Smooth muscle cell (in vitro differentiated cells): ENCODE results near the gene AADACL2. TPM values are rescaled to one million over a fixed set of nuclear protein-coding genes. Genes with fewer than 3 reads are reported as not detected.
"Not testable (repeated sequence)": the region's sequence is repeated elsewhere in the genome, so short reads cannot be mapped to it uniquely, and the experiment has no call there.

Experiments
- DNase-seq: peaks from one replicate; lab custom pipeline; 2025; ENCODE audit not compliant: unreplicated experiment; lab: John Stamatoyannopoulos, UW
- H2AFZ ChIP-seq: fragments of 200-600 bp; sonication (generic); 2 replicates; pipeline ENCODE4 v1.6.0; 2016; ENCODE audit warnings: antibody characterized with exemption, low read depth, mild to moderate bottlenecking
- H3F3A ChIP-seq: fragments of 200-600 bp; sonication (generic); 2 replicates; pipeline ENCODE4 v1.6.0; 2017; ENCODE audit warnings: antibody characterized with exemption, low read depth
- H3K27ac ChIP-seq: fragments of 200-600 bp; sonication (generic); 2 replicates; pipeline ENCODE4 v1.5.1; 2016; ENCODE audit warnings: low read depth, mild to moderate bottlenecking
- H3K27me3 ChIP-seq: fragments of 200-600 bp; sonication (generic); 2 replicates; pipeline ENCODE4 v1.6.1; 2016; ENCODE audit warnings: low read depth, mild to moderate bottlenecking
- H3K36me3 ChIP-seq: fragments of 200-600 bp; sonication (generic); 2 replicates; pipeline ENCODE4 v1.5.1; 2016; ENCODE audit warnings: low read depth
- H3K4me1 ChIP-seq: fragments of 200-600 bp; sonication (generic); 2 replicates; pipeline ENCODE4 v1.5.1; 2016; ENCODE audit warnings: low read depth
- H3K4me2 ChIP-seq: fragments of 200-600 bp; sonication (generic); 2 replicates; pipeline ENCODE4 v1.6.0; 2016; ENCODE audit warnings: mild to moderate bottlenecking
- H3K4me3 ChIP-seq: fragments of 200-600 bp; sonication (generic); 2 replicates; pipeline ENCODE4 v1.5.1; 2016; ENCODE audit warnings: mild to moderate bottlenecking
- H3K79me2 ChIP-seq: fragments of 200-600 bp; sonication (generic); 2 replicates; pipeline ENCODE4 v1.6.0; 2016; ENCODE audit warnings: low read depth, mild to moderate bottlenecking
- H3K9ac ChIP-seq: fragments of 200-600 bp; sonication (generic); 2 replicates; pipeline ENCODE4 v1.6.0; 2016; ENCODE audit warnings: low read depth
- H3K9me3 ChIP-seq: fragments of 200-600 bp; sonication (generic); replicated peaks from 2 replicates; pipeline ENCODE4 v1.5.1; 2016; ENCODE audit warnings: low read depth
- H4K20me1 ChIP-seq: fragments of 200-600 bp; sonication (generic); 2 replicates; pipeline ENCODE4 v1.6.0; 2016; ENCODE audit warnings: low read depth
- WGBS: methylation state at CpG from one replicate; pipeline ENCODE4 v1.1.7; 2016; ENCODE audit warnings: low lambda C conversion rate; 5-methylcytosine and 5-hydroxymethylcytosine counted together
- polyA plus RNA-seq: library from polyadenylated mRNA; unstranded; fragments of >200 nt; fragmentation: Nextera tagmentation; extraction: Ambion mirVana; gene quantifications from 2 replicates; pipeline ENCODE4 v1.2.1, GENCODE V29; 2016
- total RNA-seq: library from RNA; depleted of rRNA; stranded (reverse); fragments of >200 nt; gene quantifications from 2 replicates; pipeline ENCODE4 v1.2.3, GENCODE V29; 2014
- TF ChIP-seq, protein P1 (sequence below): fragments of 200-600 bp; sonication (generic); IDR thresholded peaks from 2 replicates; pipeline ENCODE4 v1.5.1; 2017; ENCODE audit warnings: borderline replicate concordance, mild to moderate bottlenecking, antibody characterized with exemption; ENCODE audit not compliant: insufficient read depth, poor library complexity, severe bottlenecking

Gene AADACL2
- total and polyA plus RNA-seq, 2 experiments from 2014 or later = not detected

DNA sequence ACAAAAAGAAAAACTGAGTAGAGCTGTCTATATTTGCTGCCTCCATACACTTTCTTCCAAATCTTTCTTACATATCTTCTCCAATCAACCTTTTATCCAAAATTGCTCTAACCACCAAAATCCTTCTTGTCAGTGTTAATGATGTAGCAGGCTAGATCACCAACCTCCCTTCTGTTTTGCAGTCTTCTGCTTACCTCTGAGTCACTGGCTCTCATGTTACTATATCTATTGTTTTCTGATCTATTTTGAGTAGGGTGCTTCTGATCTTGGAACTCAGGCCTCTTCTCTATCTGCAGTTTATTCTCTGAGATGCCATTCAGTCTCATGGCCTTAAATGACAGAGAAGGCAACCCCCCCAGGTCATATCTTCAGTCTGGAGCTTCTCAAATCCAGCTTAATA is 53.9 kb downstream of the AADACL2 start:
- Histone ChIP-seq H2AFZ (no peak overlapping the region), H3K4me1 (no peaks in the 10 kb centered on the region), H3K4me2 (no peak overlapping the region), H3K27ac (no peak overlapping the region), H3K79me2 (no peaks in the 10 kb centered on the region), H3K36me3 (no peaks in the 10 kb centered on the region), H4K20me1 (no peaks in the 10 kb centered on the region), H3K9me3 (no peaks in the 10 kb centered on the region), H3F3A (no peaks in the 10 kb centered on the region), H3K9ac (no peak overlapping the region), H3K27me3 (no peaks in the 10 kb centered on the region), H3K4me3 (no peak overlapping the region)
- TF ChIP-seq, protein P1, sequence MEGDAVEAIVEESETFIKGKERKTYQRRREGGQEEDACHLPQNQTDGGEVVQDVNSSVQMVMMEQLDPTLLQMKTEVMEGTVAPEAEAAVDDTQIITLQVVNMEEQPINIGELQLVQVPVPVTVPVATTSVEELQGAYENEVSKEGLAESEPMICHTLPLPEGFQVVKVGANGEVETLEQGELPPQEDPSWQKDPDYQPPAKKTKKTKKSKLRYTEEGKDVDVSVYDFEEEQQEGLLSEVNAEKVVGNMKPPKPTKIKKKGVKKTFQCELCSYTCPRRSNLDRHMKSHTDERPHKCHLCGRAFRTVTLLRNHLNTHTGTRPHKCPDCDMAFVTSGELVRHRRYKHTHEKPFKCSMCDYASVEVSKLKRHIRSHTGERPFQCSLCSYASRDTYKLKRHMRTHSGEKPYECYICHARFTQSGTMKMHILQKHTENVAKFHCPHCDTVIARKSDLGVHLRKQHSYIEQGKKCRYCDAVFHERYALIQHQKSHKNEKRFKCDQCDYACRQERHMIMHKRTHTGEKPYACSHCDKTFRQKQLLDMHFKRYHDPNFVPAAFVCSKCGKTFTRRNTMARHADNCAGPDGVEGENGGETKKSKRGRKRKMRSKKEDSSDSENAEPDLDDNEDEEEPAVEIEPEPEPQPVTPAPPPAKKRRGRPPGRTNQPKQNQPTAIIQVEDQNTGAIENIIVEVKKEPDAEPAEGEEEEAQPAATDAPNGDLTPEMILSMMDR = no peak
- no peak for DNase-seq

DNA sequence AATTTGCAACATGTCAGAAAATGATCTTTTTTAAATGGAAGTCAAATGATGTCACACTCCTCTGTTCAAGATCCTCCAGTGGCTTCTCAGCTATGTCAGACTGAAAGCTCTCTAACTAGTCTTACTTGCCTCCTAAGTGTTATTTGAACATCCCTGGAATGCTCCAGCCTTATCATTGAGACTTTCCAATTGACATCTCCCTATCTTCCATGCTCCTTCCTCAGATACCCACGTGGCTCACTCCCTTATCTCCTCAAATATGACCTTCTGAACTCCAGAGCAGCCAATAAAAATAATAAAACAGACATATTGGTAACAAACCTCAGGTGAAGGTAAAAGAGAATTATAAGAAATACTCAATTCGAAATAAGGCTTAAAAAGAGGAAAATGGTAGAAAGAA is 54.7 kb downstream of the AADACL2 start:
- no peaks in the 10 kb centered on the region for H3K9me3 ChIP-seq
- no peaks in the 10 kb centered on the region for H3F3A ChIP-seq
- no peaks in the 10 kb centered on the region for H3K27me3 ChIP-seq
- no peak overlapping the region for H2AFZ ChIP-seq
- H3K36me3 ChIP-seq = no peaks in the 10 kb centered on the region
- TF ChIP-seq, protein P1 = no peak
- 49% methylated on average over 2 of the region's 2 CpGs for WGBS
- no peak for DNase-seq
- H4K20me1 ChIP-seq = no peaks in the 10 kb centered on the region
- no peak overlapping the region for H3K4me2 ChIP-seq
- no peaks in the 10 kb centered on the region for H3K79me2 ChIP-seq
- H3K4me1 ChIP-seq = no peaks in the 10 kb centered on the region
- H3K4me3 ChIP-seq = no peak overlapping the region
- H3K27ac ChIP-seq = no peak overlapping the region
- H3K9ac ChIP-seq = no peak overlapping the region

DNA sequence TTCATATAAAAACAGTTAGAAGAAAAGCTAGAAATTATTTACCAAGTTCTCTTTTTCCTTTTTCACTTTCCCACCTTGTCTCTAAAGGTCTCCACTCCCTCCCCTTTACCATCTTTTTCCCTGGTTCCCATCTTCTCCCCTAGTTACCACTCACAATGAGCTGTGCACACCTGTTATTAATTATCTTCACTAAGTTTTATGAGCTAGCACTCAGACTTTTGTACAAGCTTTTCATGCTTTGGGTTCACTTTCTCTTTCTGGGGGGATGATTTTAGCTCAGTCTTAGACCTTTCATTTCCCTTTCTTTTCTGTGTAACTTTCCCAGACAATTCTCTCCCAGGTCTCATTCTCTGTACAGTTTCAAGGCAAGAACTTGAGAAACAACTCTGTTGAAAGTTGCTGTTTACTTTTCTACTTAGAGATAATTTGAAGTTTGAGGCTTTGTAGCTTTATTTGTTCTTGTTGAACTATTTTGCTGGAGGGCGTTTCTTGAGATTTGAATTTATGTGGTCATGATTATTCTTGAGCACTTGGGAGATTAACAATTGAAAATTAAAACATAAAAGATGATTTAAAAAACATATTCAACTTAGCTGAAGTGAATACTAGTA is 56.2 kb downstream of the AADACL2 start:
- DNase-seq = no peak
- Histone ChIP-seq H3K27me3 (no peaks in the 10 kb centered on the region), H3K9me3 (no peaks in the 10 kb centered on the region), H3K4me1 (no peaks in the 10 kb centered on the region), H2AFZ (peak overlapping the region; percentile 49), H3K9ac (no peak overlapping the region), H3K27ac (no peak overlapping the region), H3K79me2 (no peaks in the 10 kb centered on the region), H3K36me3 (no peaks in the 10 kb centered on the region), H3K4me3 (no peak overlapping the region), H3K4me2 (no peak overlapping the region), H3F3A (no peaks in the 10 kb centered on the region), H4K20me1 (no peaks in the 10 kb centered on the region)
- 36% methylated on average over 1 of the region's 1 CpG for WGBS
- TF ChIP-seq, protein P1 = no peak

DNA sequence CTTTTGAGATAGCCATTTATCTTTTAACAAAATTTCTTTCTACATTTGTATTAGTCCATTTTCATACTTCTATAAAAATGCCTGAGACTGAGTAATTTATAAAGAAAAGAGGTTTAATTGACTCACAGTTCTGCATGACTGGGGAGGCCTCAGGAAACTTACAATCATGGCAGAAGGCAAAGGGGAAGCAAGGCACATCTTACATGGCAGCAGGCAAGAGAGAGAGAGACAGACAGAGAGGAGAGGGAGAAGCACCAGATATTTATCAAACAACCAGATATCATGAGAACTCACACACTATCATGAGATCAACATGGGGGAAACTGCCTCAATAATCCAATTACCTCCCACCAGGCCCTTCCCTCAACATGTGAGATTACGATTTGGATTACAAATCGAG is 57.0 kb downstream of the AADACL2 start:
- not testable (repeated sequence) for DNase-seq, H3K4me2 ChIP-seq, H3K27me3 ChIP-seq, H3K27ac ChIP-seq, H3K36me3 ChIP-seq, H3K4me3 ChIP-seq, H3F3A ChIP-seq, H4K20me1 ChIP-seq, H2AFZ ChIP-seq, H3K9me3 ChIP-seq, H3K9ac ChIP-seq, H3K79me2 ChIP-seq, H3K4me1 ChIP-seq
- 95% methylated on average over 2 of the region's 2 CpGs for WGBS
